OCI-LY1 (cell line): ENCODE data around the gene ESX1.

Experiments used
- CTCF ChIP-seq: fragments of 200-600 bp; sonication (generic), shearing (Covaris generic); IDR thresholded peaks from 2 replicates; pipeline ENCODE4 v1.5.1; 2017; ENCODE audit warnings: mild to moderate bottlenecking, antibody characterized with exemption, low read length, moderate library complexity, mixed read lengths
- EZH2 ChIP-seq: fragments of 200-600 bp; sonication (generic), shearing (Covaris generic); IDR thresholded peaks from 2 replicates; pipeline ENCODE4 v1.8.0; 2017; ENCODE audit warnings: borderline replicate concordance, mixed run types, mild to moderate bottlenecking, antibody characterized with exemption, low read length, moderate library complexity, mixed read lengths

GRCh38 chrX:104288961-104289360, 34.2 kb upstream of the ESX1 start:
- TF ChIP-seq CTCF = no peak
- no peak for TF ChIP-seq EZH2
